Gastroesophageal sphincter (tissue), 4 donors: ENCODE measurements around the gene GPD1L. TPM values are rescaled to one million over a fixed set of nuclear protein-coding genes. Genes with fewer than 3 reads are reported as not detected.

Source experiments
- ATAC-seq: fragments of 150-250 bp; one replicate; pipeline ENCODE4 v1.9.1; 2016; ENCODE audit warnings: mild to moderate bottlenecking, moderate library complexity
- H3K27ac ChIP-seq, 4 donors: fragments of 200-600 bp; sonication (generic) in 3 of 4; 1 replicate in 3 of 4; 2 replicates in 1 of 4; pipeline ENCODE4 v1.5.1; 2016 to 2019
- H3K27me3 ChIP-seq: fragments of 200-600 bp; sonication (generic); one replicate; pipeline ENCODE4 v1.5.1; 2019
- H3K36me3 ChIP-seq, 2 donors: fragments of 200-600 bp; sonication (generic); one replicate each; pipeline ENCODE4 v1.5.1; 2019; ENCODE audit warnings: control low read depth in 1 of 2
- H3K4me1 ChIP-seq, 3 donors: fragments of 200-600 bp; sonication (generic); 1 replicate in 2 of 3; 2 replicates in 1 of 3; pipeline ENCODE4 v1.5.1; 2016 to 2019; ENCODE audit warnings: control low read depth in 2 of 3
- H3K4me3 ChIP-seq, 2 donors: fragments of 200-600 bp; sonication (generic); one replicate each; pipeline ENCODE4 v1.5.1; 2019; ENCODE audit warnings: mild to moderate bottlenecking in 1 of 2, moderate library complexity in 1 of 2
- H3K9me3 ChIP-seq, 3 donors: fragments of 200-600 bp; sonication (generic); one replicate each; pipeline ENCODE4 v1.5.1; 2017 to 2019; ENCODE audit warnings: control low read depth in 2 of 3
- CTCF ChIP-seq, 4 experiments: fragments of 200-600 bp in 2 of 4; fragments of 450-650 bp in 2 of 4; sonication (generic) in 1 of 4; IDR thresholded peaks; one replicate each; pipeline ENCODE4 v1.5.1; 2017 to 2019; ENCODE audit warnings: antibody characterized with exemption in 4 of 4, mild to moderate bottlenecking in 2 of 4, moderate library complexity in 2 of 4
- EP300 ChIP-seq: sonication (generic); formaldehyde crosslinking; IDR thresholded peaks from one replicate; pipeline ENCODE4 v1.6.1; 2017; ENCODE audit warnings: antibody characterized with exemption, mild to moderate bottlenecking
- POLR2A ChIP-seq, 2 donors: fragments of 450-650 bp; IDR thresholded peaks; one replicate each; pipeline ENCODE4 v1.6.1; 2017; ENCODE audit warnings: antibody characterized with exemption in 2 of 2, mild to moderate bottlenecking in 2 of 2, moderate library complexity in 1 of 2
- POLR2AphosphoS5 ChIP-seq: sonication (generic); formaldehyde crosslinking; IDR thresholded peaks from one replicate; pipeline ENCODE4 v1.6.1; 2017; ENCODE audit warnings: antibody characterized with exemption
- WGBS, 2 donors: methylation state at CpG; one replicate each; pipeline ENCODE4 v1.1.5; 2018; ENCODE audit warnings: low coverage in 1 of 2; 5-methylcytosine and 5-hydroxymethylcytosine counted together
- total RNA-seq, 4 donors: library from RNA; depleted of rRNA; stranded (reverse); fragments of >200 nt; gene quantifications; one replicate each; pipeline ENCODE4 v1.1.0, GENCODE V29; 2016

Gene GPD1L
- total RNA-seq, 4 donors from 2014 or later = 85.0 to 162 (median 106) TPM

DNA sequence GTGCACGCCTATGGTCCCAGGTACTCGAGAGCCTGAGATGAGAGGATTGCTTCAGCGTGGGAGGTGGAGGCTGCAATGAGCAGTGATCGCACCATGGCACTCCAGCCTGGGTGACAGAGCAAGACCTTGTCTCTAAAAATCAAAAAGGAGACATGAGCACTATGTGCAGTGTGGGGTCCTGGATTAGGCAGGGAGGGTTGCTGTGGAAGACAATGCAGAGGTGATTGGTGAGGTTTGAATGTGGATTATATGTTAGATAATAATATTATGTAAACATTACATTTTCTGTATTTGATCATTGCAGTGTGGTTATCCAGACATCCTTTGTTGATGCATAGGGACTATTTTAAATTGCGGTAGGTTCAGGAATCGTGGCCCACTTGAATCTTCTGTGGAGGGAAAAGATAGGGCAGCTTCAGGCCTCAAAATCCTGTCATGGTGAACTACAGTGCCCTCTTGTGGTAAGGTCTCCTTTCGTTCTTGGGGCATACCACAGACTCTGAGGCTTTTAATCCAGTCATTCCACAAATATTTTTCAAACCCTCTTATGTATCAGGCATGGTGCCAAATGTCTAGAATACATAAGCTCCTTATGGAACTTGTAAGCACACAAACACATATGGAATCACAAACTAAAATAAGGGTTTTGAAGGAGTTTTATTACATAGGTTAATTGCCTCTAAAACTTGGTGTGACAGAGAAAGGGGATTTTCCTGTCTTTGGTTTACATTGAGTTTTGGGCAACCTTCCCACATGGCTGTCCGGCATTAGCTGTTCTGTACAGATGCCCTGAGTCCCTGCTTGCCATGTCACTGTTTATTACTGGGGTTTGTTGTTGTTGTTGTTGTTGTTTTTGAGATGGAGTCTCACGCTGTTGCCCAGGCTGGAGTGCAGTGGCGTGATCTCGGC is 37.7 kb downstream of the GPD1L start:
- ATAC-seq = peak; percentile 60
- Histone ChIP-seq H3K27me3 (no peaks in the 10 kb centered on the region), H3K27ac (no peak overlapping the region), H3K36me3 (peaks cover 0 to 69% of the 10 kb centered on the region in 2 donors), H3K4me3 (no peak overlapping the region), H3K4me1 (peaks cover 0 to 22% (median 0%) of the 10 kb centered on the region in 3 donors), H3K9me3 (no peaks in the 10 kb centered on the region)
- peak; percentile 47 to 84 (median 79) for TF ChIP-seq CTCF (IDR thresholded peaks at IDR 0.05)
- no peak for TF ChIP-seq POLR2A (IDR thresholded peaks at IDR 0.05)
- WGBS, 2 donors = 15 to 53% methylated on average over 5 to 8 of the region's 11 CpGs

GRCh38 chr3:32146746-32147211 is 40.4 kb downstream of the GPD1L start:
- Histone ChIP-seq H3K36me3 (peaks cover 0 to 72% of the 10 kb centered on the region in 2 donors), H3K4me1 (peaks cover 0 to 22% (median 0%) of the 10 kb centered on the region in 3 donors), H3K4me3 (no peak overlapping the region), H3K27ac (no peak overlapping the region), H3K27me3 (no peaks in the 10 kb centered on the region), H3K9me3 (no peaks in the 10 kb centered on the region)
- no peak for TF ChIP-seq POLR2A (IDR thresholded peaks at IDR 0.05)
- TF ChIP-seq CTCF (IDR thresholded peaks at IDR 0.05) = no peak
- TF ChIP-seq POLR2AphosphoS5 = no peak
- no peak for TF ChIP-seq EP300
- no peak for ATAC-seq
- 66 to 68% methylated on average over 3 of the region's 3 CpGs for WGBS, 2 donors

GRCh38 chr3:32147509-32147908 is 41.1 kb downstream of the GPD1L start:
- no peaks in the 10 kb centered on the region for H3K27me3 ChIP-seq
- peaks cover 0 to 22% (median 0%) of the 10 kb centered on the region in 3 donors for H3K4me1 ChIP-seq
- ATAC-seq = no peak
- TF ChIP-seq CTCF (IDR thresholded peaks at IDR 0.05) (no peak), POLR2A (IDR thresholded peaks at IDR 0.05) (no peak), EP300 (no peak), POLR2AphosphoS5 (no peak)
- no peak overlapping the region for H3K27ac ChIP-seq
- peaks cover 0 to 76% of the 10 kb centered on the region in 2 donors for H3K36me3 ChIP-seq
- no peak overlapping the region for H3K4me3 ChIP-seq
- 85 to 88% methylated on average over 1 of the region's 1 CpG for WGBS, 2 donors
- no peaks in the 10 kb centered on the region for H3K9me3 ChIP-seq

DNA sequence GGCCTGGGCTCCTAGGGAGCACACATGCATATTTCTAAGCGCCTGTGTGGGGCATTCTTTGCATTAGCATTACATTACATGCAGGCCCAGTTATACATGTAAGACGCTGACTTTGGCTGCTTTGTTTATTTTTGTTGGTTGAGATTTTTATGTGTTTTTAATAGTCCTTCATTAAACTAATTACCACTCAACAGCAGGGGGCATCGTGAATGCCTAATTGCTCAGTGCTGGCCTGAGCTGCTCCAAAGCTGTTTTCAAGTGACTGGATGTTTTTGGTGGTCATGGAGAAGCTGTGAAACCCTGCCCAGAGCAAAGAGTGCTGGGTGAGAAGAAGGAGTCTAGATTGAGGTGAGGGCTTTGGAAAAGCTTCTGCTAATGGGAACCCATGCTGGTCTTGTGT is 41.5 kb downstream of the GPD1L start:
- ATAC-seq = no peak

More for the DNA sequence above, 41.5 kb downstream of the GPD1L start:
- no peak overlapping the region for H3K27ac ChIP-seq
- no peak overlapping the region for H3K4me3 ChIP-seq
- no peaks in the 10 kb centered on the region for H3K9me3 ChIP-seq
- no peak for TF ChIP-seq POLR2A (IDR thresholded peaks at IDR 0.05)
- no peak for TF ChIP-seq CTCF (IDR thresholded peaks at IDR 0.05)
- TF ChIP-seq POLR2AphosphoS5 = no peak
- TF ChIP-seq EP300 = no peak
- H3K4me1 ChIP-seq = peaks cover 0 to 22% (median 0%) of the 10 kb centered on the region in 3 donors
- H3K36me3 ChIP-seq = peaks cover 0 to 80% of the 10 kb centered on the region in 2 donors
- 76 to 83% methylated on average over 3 of the region's 3 CpGs for WGBS, 2 donors
- no peaks in the 10 kb centered on the region for H3K27me3 ChIP-seq
